Parathyroid adenoma (tissue), 2 donors: ENCODE data around the gene SLC9A6.

ENCODE experiments used
- H2AFZ ChIP-seq: fragments of 300-600 bp; sonication (generic); one replicate; pipeline ENCODE4 v1.7.0; 2017; ENCODE audit warnings: antibody characterized with exemption, mild to moderate bottlenecking
- H3K27ac ChIP-seq: fragments of 300-600 bp; sonication (generic); one replicate; pipeline ENCODE4 v1.7.0; 2017
- H3K27me3 ChIP-seq: fragments of 300-600 bp; sonication (generic); one replicate; pipeline ENCODE4 v1.7.0; 2017; ENCODE audit warnings: low read length; ENCODE audit not compliant: control insufficient read depth, insufficient read depth
- H3K36me3 ChIP-seq: fragments of 300-600 bp; sonication (generic); one replicate; pipeline ENCODE4 v1.7.0; 2017; ENCODE audit warnings: low read length; ENCODE audit not compliant: control insufficient read depth, insufficient read depth
- H3K4me1 ChIP-seq: fragments of 300-600 bp; sonication (generic); one replicate; pipeline ENCODE4 v1.7.0; 2017; ENCODE audit warnings: control low read depth
- H3K4me2 ChIP-seq: fragments of 300-600 bp; sonication (generic); one replicate; pipeline ENCODE4 v1.7.0; 2017; ENCODE audit warnings: low read length
- H3K4me3 ChIP-seq: fragments of 300-600 bp; sonication (generic); one replicate; pipeline ENCODE4 v1.7.0; 2017; ENCODE audit warnings: low read depth, low read length
- H3K79me2 ChIP-seq: fragments of 300-600 bp; sonication (generic); one replicate; pipeline ENCODE4 v1.7.0; 2017; ENCODE audit warnings: control low read depth
- H3K9ac ChIP-seq: fragments of 300-600 bp; sonication (generic); one replicate; pipeline ENCODE4 v1.7.0; 2017; ENCODE audit warnings: mild to moderate bottlenecking
- H3K9me3 ChIP-seq: fragments of 300-600 bp; sonication (generic); one replicate; pipeline ENCODE4 v1.7.0; 2017; ENCODE audit warnings: low read length; ENCODE audit not compliant: control insufficient read depth
- CTCF ChIP-seq: fragments of 300-600 bp; sonication (generic); IDR thresholded peaks from one replicate; pipeline ENCODE4 v1.7.0; 2017; ENCODE audit warnings: antibody characterized with exemption, mild to moderate bottlenecking
- donor health status: primary hyperparathyroidism.

SLC9A6 gene

GRCh38 chrX:135985157-135985972, at the start of gene SLC9A6:
Gene SLC9A6 (plus strand): TSS chrX:135985435. CDS start chrX:135985659, 224 bp downstream.
- peaks cover 2% of the 10 kb centered on the region for H3K79me2 ChIP-seq
- peak within 1 kb of the TSS; percentile 88 for H2AFZ ChIP-seq
- H3K36me3 ChIP-seq, result no peaks in the 10 kb centered on the region
- H3K4me1 ChIP-seq, result no peaks in the 10 kb centered on the region
- H3K9ac ChIP-seq, result peak within 1 kb of the TSS; percentile 28
- peak within 1 kb of the TSS; percentile 75 for H3K27ac ChIP-seq
- peak within 1 kb of the TSS; percentile 69 for H3K4me2 ChIP-seq
- H3K9me3 ChIP-seq, result no peaks in the 10 kb centered on the region
- peak within 1 kb of the TSS; percentile 68 for H3K4me3 ChIP-seq
- no peaks in the 10 kb centered on the region for H3K27me3 ChIP-seq
- no peak for TF ChIP-seq CTCF

- no peaks in the 10 kb centered on the region for H3K79me2 ChIP-seq
- no peaks in the 10 kb centered on the region for H3K4me1 ChIP-seq
- TF ChIP-seq CTCF, result no peak
- H3K36me3 ChIP-seq, result no peaks in the 10 kb centered on the region
- H3K27ac ChIP-seq, result no peak overlapping the region
- H3K9ac ChIP-seq, result no peak overlapping the region
- no peak overlapping the region for H3K4me3 ChIP-seq
- no peaks in the 10 kb centered on the region for H3K9me3 ChIP-seq
- no peak overlapping the region for H2AFZ ChIP-seq
- no peak overlapping the region for H3K4me2 ChIP-seq
- no peaks in the 10 kb centered on the region for H3K27me3 ChIP-seq
These were observed 40.7 kb upstream of the SLC9A6 start for GRCh38 chrX:135944486-135944885.

- H3K36me3 ChIP-seq, result no peaks in the 10 kb centered on the region
- H3K4me1 ChIP-seq, result no peaks in the 10 kb centered on the region
- no peaks in the 10 kb centered on the region for H3K9me3 ChIP-seq
- no peak for TF ChIP-seq CTCF
- H3K9ac ChIP-seq, result no peak overlapping the region
- H3K79me2 ChIP-seq, result no peaks in the 10 kb centered on the region
- H2AFZ ChIP-seq, result no peak overlapping the region
- H3K27ac ChIP-seq, result no peak overlapping the region
- H3K27me3 ChIP-seq, result no peaks in the 10 kb centered on the region
- H3K4me3 ChIP-seq, result no peak overlapping the region
- no peak overlapping the region for H3K4me2 ChIP-seq
These were observed 33.9 kb upstream of the SLC9A6 start for GRCh38 chrX:135951291-135951690.

- Histone ChIP-seq H3K4me3 (peak overlapping the region; percentile 87), H3K9ac (peak overlapping the region; percentile 53), H3K4me1 (no peaks in the 10 kb centered on the region), H3K27me3 (no peaks in the 10 kb centered on the region), H3K9me3 (no peaks in the 10 kb centered on the region), H3K79me2 (no peaks in the 10 kb centered on the region), H2AFZ (peak overlapping the region; percentile 89), H3K27ac (peak overlapping the region; percentile 94), H3K4me2 (peak overlapping the region; percentile 73), H3K36me3 (no peaks in the 10 kb centered on the region)
- no peak for TF ChIP-seq CTCF
These were observed 12.1 kb upstream of the SLC9A6 start for GRCh38 chrX:135973025-135973547.
